ENCODE data around the gene NRBF2. TPM values are rescaled to one million over a fixed set of nuclear protein-coding genes. Genes with fewer than 3 reads are reported as not detected.

Gene NRBF2
- total and polyA plus RNA-seq, 8 donors: 6.8 to 23.1 (median 15.2) TPM; not detected in 1

DNA sequence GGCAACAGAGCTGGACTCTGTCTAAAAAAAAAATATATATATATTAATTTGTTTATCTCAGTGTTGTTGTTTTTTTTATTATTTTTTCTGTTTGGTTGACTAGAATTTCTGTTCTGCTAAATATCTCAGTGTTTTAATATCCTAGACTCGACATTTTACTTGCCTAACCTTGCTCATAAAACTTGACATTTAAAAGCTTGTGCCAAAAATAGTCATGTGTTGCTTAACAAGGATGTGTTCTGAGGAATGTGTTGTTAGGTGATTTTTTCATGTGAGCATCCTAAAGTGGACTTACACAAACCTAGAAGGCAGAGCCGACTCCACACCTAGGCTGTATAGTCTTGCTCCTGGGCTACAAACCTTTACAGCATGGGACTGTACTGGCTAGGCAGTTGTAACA lies 23.1 kb downstream of the NRBF2 start:
- H3K4me3 ChIP-seq: no peak overlapping the region
- peaks cover 0 to 29% (median 0%) of the 10 kb centered on the region in 4 donors for H3K4me1 ChIP-seq
- H3K27me3 ChIP-seq: no peaks in the 10 kb centered on the region
- H3K9me3 ChIP-seq: no peaks in the 10 kb centered on the region
- TF ChIP-seq EP300 (IDR thresholded peaks at IDR 0.05) (no peak), POLR2AphosphoS5 (IDR thresholded peaks at IDR 0.05) (no peak), POLR2A (IDR thresholded peaks at IDR 0.05) (no peak)
- TF ChIP-seq, protein P1, sequence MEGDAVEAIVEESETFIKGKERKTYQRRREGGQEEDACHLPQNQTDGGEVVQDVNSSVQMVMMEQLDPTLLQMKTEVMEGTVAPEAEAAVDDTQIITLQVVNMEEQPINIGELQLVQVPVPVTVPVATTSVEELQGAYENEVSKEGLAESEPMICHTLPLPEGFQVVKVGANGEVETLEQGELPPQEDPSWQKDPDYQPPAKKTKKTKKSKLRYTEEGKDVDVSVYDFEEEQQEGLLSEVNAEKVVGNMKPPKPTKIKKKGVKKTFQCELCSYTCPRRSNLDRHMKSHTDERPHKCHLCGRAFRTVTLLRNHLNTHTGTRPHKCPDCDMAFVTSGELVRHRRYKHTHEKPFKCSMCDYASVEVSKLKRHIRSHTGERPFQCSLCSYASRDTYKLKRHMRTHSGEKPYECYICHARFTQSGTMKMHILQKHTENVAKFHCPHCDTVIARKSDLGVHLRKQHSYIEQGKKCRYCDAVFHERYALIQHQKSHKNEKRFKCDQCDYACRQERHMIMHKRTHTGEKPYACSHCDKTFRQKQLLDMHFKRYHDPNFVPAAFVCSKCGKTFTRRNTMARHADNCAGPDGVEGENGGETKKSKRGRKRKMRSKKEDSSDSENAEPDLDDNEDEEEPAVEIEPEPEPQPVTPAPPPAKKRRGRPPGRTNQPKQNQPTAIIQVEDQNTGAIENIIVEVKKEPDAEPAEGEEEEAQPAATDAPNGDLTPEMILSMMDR (IDR thresholded peaks at IDR 0.05): no peak
- no peak overlapping the region for H3K27ac ChIP-seq
- intact Hi-C loops (cut with DNase I; ENCODE audit: low total_unique reads): loop anchor here (5.0 kb wide), 1 partner anchor 719 kb away; no protein-coding TSS in a partner anchor
- 74 to 86% (median 78%) methylated on average over 2 of the region's 2 CpGs for WGBS, 5 donors
- peaks cover 8 to 42% (median 38%) of the 10 kb centered on the region in 4 donors for H3K36me3 ChIP-seq
- DNase-seq: no peak

DNA sequence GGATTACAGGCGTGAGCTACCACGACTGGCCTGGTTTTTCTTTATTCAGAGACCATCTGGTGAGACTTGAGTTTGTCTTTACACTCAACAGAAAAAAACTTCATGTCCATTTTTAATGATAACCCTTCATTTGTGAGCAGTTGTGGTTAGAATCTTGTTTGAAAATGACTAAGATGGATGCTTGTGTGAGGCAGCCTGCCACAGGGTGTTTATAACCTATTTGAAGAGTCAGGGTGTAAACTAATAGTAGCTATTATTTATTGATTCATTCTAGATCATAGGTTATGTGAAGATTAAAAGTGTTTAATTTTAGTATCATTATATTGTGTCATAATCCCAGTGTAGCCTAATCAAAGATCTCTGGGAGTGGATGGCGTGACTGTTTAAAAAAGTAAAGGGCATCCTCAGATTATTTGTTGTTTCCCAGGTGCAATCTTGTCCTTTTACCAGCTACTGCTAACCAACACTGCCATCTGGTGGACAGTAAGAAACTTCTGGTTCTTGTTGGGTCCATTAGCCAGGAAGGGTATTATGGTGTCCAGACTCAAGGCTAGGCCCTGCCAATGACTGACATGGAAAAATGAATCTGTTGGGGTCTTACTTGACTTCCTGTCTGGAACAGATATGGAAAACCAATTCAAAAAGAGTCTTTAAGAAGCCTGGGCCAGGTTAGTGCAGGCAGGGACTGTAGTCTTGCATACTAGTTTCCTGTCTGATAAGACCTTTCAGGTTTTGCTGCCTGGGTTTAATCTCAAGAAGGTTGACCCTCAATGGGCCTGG lies 24.9 kb downstream of the NRBF2 start:
- peak in 1 of 2 donors; percentile 92 for DNase-seq

DNA sequence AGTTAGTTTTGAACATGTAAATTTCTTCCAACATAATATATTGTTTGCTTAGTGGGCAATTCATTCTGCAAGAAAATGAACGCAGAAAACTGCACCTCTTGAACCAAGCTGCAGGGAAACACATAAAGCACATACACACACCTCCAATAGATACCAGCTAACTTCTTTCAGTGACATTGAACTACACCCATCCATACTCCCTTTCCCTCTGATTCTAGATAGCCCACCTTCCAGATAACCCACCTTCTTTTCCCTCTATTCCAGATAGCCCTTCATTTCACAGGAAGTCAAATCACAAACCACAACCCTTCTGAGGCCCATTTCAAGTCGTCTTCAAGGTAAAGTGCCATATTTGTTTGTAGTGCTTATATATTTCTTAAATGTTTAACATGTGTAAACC lies 28.5 kb downstream of the NRBF2 start:
- H3K36me3 ChIP-seq: peaks cover 0 to 34% (median 19%) of the 10 kb centered on the region in 4 donors
- intact Hi-C loops (cut with DNase I; ENCODE audit: low total_unique reads): loop anchor here (10.0 kb wide), 1 partner anchor 563 kb away; no protein-coding TSS in a partner anchor
- H3K4me1 ChIP-seq: peaks cover 0 to 28% (median 4%) of the 10 kb centered on the region in 4 donors
- no peak for DNase-seq
- no peak overlapping the region for H3K4me3 ChIP-seq
- WGBS, 5 donors: 32 to 52% (median 34%) methylated on average over 2 of the region's 2 CpGs
- H3K27ac ChIP-seq: no peak overlapping the region
- TF ChIP-seq, protein P1 (IDR thresholded peaks at IDR 0.05): no peak
- TF ChIP-seq POLR2AphosphoS5 (IDR thresholded peaks at IDR 0.05) (no peak), EP300 (IDR thresholded peaks at IDR 0.05) (no peak), POLR2A (IDR thresholded peaks at IDR 0.05) (no peak)
- no peaks in the 10 kb centered on the region for H3K27me3 ChIP-seq
- H3K9me3 ChIP-seq: no peaks in the 10 kb centered on the region

More for the DNA sequence above, 24.9 kb downstream of the NRBF2 start:
- H3K27me3 ChIP-seq: no peaks in the 10 kb centered on the region
- TF ChIP-seq POLR2A (IDR thresholded peaks at IDR 0.05): no peak
- TF ChIP-seq, protein P1 (IDR thresholded peaks at IDR 0.05): peak in 5 of 7 experiments; percentile 44 to 77 (median 69)
- peak in 1 of 3 donors; percentile 51 for TF ChIP-seq POLR2AphosphoS5 (IDR thresholded peaks at IDR 0.05)
- H3K36me3 ChIP-seq: peaks cover 6 to 27% (median 26%) of the 10 kb centered on the region in 4 donors
- H3K4me1 ChIP-seq: peaks cover 0 to 29% (median 0%) of the 10 kb centered on the region in 4 donors
- H3K9me3 ChIP-seq: no peaks in the 10 kb centered on the region
- WGBS, 5 donors: 41 to 58% (median 53%) methylated on average over 3 of the region's 3 CpGs
- no peak overlapping the region for H3K4me3 ChIP-seq
- H3K27ac ChIP-seq: no peak overlapping the region
- intact Hi-C loops (cut with DNase I; ENCODE audit: low total_unique reads): loop anchor here (5.0 kb wide), 1 partner anchor 721 kb away; no protein-coding TSS in a partner anchor

DNA sequence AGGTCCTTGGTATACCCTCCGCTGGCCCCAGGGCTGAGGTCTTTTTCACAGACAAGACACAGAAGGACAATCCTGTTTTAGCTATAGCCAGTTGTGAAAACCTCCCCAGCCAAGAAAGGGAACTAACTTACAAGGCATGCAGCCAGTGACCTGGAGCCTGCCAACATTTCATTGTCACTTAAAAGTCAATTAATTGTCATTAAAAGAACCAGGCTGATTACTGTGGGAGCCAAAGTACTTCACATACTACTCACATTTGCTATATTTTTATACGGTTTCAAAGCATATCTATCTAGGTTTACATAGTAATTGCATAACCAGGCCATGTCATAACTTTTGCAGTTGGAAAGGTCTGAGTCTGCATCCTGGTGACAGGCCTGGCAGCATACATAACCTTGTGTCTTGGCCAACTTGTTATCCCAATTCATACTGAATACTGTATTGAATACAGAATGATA lies 31.1 kb downstream of the NRBF2 start:
- Histone ChIP-seq H3K36me3 (peaks cover 0 to 50% (median 30%) of the 10 kb centered on the region in 4 donors), H3K4me1 (peaks cover 0 to 23% (median 11%) of the 10 kb centered on the region in 4 donors), H3K27ac (peak overlapping the region in 2 of 5 donors; percentile 4 to 15), H3K9me3 (no peaks in the 10 kb centered on the region), H3K4me3 (no peak overlapping the region), H3K27me3 (no peaks in the 10 kb centered on the region)
- TF ChIP-seq, protein P1 (IDR thresholded peaks at IDR 0.05): no peak
- no peak for TF ChIP-seq EP300 (IDR thresholded peaks at IDR 0.05)
- TF ChIP-seq POLR2AphosphoS5 (IDR thresholded peaks at IDR 0.05): no peak
- WGBS, 5 donors: 56 to 71% (median 66%) methylated on average over 2 of the region's 2 CpGs
- DNase-seq: peak in 1 of 2 donors; percentile 40
- intact Hi-C loops (cut with DNase I; ENCODE audit: low total_unique reads): loop anchor here (10.0 kb wide), 1 partner anchor 561 kb away; no protein-coding TSS in a partner anchor
